Loucy (cell line): ENCODE data around the gene NKAIN4.

Experiments used
- H2AFZ ChIP-seq: fragments of 200-600 bp; sonication (generic); 2 replicates; pipeline ENCODE4 v1.6.0; 2016; ENCODE audit warnings: antibody characterized with exemption, mild to moderate bottlenecking, low read length, moderate library complexity
- H3F3A ChIP-seq: fragments of 200-600 bp; 2 replicates; pipeline ENCODE4 v1.6.0; 2016; ENCODE audit warnings: antibody characterized with exemption, low read depth, mild to moderate bottlenecking
- H3K27me3 ChIP-seq: fragments of 200-600 bp; sonication (generic); 2 replicates; pipeline ENCODE4 v1.6.1; 2014; ENCODE audit warnings: low read length, mild to moderate bottlenecking; ENCODE audit not compliant: insufficient read depth, poor library complexity, severe bottlenecking
- H3K36me3 ChIP-seq: fragments of 200-600 bp; sonication (generic); 2 replicates; pipeline ENCODE4 v1.6.1; 2016; ENCODE audit warnings: low read length; ENCODE audit not compliant: insufficient read depth
- H3K4me1 ChIP-seq: fragments of 200-600 bp; sonication (generic); 2 replicates; pipeline ENCODE4 v1.5.1; 2014; ENCODE audit warnings: low read length, mild to moderate bottlenecking; ENCODE audit not compliant: insufficient read depth, poor library complexity, severe bottlenecking
- H3K4me2 ChIP-seq: fragments of 200-600 bp; sonication (generic); 2 replicates; pipeline ENCODE4 v1.6.0; 2014; ENCODE audit warnings: antibody characterized with exemption, low read length, low read depth, mild to moderate bottlenecking; ENCODE audit not compliant: poor library complexity, severe bottlenecking
- H3K4me3 ChIP-seq: fragments of 200-600 bp; sonication (generic); 2 replicates; pipeline ENCODE4 v1.5.1; 2014; ENCODE audit warnings: low read length, mild to moderate bottlenecking, mixed read lengths; ENCODE audit not compliant: poor library complexity, severe bottlenecking
- H3K79me2 ChIP-seq: fragments of 200-600 bp; sonication (generic); 2 replicates; pipeline ENCODE4 v1.6.1; 2014; ENCODE audit warnings: low read length; ENCODE audit not compliant: insufficient read depth
- H3K9ac ChIP-seq: fragments of 200-600 bp; sonication (generic); 2 replicates; pipeline ENCODE4 v1.6.0; 2014; ENCODE audit warnings: mild to moderate bottlenecking, low read depth, low read length, moderate library complexity; ENCODE audit not compliant: poor library complexity, severe bottlenecking
- H3K9me2 ChIP-seq: fragments of 200-600 bp; sonication (generic); replicated peaks from 2 replicates; pipeline ENCODE4 v1.6.1; 2016; ENCODE audit warnings: low read depth, low read length, mixed read lengths
- H3K9me3 ChIP-seq: fragments of 200-600 bp; sonication (generic); 2 replicates; pipeline ENCODE4 v1.6.1; 2014; ENCODE audit warnings: mild to moderate bottlenecking, antibody characterized with exemption, low read length, low read depth; ENCODE audit not compliant: insufficient read depth
- H4K20me1 ChIP-seq: fragments of 200-600 bp; sonication (generic); 2 replicates; pipeline ENCODE4 v1.6.0; 2014; ENCODE audit warnings: antibody characterized with exemption, low read length, mild to moderate bottlenecking; ENCODE audit not compliant: insufficient read depth, poor library complexity, severe bottlenecking
- EZH2phosphoT487 ChIP-seq: fragments of 200-600 bp; IDR thresholded peaks from 2 replicates; pipeline ENCODE4 v1.6.1; 2018; ENCODE audit warnings: antibody characterized with exemption, mild to moderate bottlenecking, moderate library complexity, borderline replicate concordance
- TF ChIP-seq, protein P1 (sequence below): fragments of 200-600 bp; sonication (generic); conservative IDR thresholded peaks from 2 replicates; pipeline ENCODE4 v1.5.1; 2014; ENCODE audit warnings: mild to moderate bottlenecking, antibody characterized with exemption, low read length

NKAIN4 gene

GRCh38 chr20:63244468-63244867 is 9.8 kb downstream of the NKAIN4 start:
- H3K27me3 ChIP-seq, result no peaks in the 10 kb centered on the region
- H3F3A ChIP-seq, result no peaks in the 10 kb centered on the region
- no peak overlapping the region for H3K9ac ChIP-seq
- no peaks in the 10 kb centered on the region for H3K9me3 ChIP-seq
- H3K79me2 ChIP-seq, result no peaks in the 10 kb centered on the region
- H4K20me1 ChIP-seq, result no peaks in the 10 kb centered on the region
- no peaks in the 10 kb centered on the region for H3K36me3 ChIP-seq
- TF ChIP-seq EZH2phosphoT487, result no peak
- TF ChIP-seq, protein P1, sequence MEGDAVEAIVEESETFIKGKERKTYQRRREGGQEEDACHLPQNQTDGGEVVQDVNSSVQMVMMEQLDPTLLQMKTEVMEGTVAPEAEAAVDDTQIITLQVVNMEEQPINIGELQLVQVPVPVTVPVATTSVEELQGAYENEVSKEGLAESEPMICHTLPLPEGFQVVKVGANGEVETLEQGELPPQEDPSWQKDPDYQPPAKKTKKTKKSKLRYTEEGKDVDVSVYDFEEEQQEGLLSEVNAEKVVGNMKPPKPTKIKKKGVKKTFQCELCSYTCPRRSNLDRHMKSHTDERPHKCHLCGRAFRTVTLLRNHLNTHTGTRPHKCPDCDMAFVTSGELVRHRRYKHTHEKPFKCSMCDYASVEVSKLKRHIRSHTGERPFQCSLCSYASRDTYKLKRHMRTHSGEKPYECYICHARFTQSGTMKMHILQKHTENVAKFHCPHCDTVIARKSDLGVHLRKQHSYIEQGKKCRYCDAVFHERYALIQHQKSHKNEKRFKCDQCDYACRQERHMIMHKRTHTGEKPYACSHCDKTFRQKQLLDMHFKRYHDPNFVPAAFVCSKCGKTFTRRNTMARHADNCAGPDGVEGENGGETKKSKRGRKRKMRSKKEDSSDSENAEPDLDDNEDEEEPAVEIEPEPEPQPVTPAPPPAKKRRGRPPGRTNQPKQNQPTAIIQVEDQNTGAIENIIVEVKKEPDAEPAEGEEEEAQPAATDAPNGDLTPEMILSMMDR, result no peak
- H3K4me3 ChIP-seq, result no peak overlapping the region
- H3K9me2 ChIP-seq, result no peaks in the 10 kb centered on the region
- no peak overlapping the region for H2AFZ ChIP-seq
- H3K4me2 ChIP-seq, result no peak overlapping the region
- H3K4me1 ChIP-seq, result no peaks in the 10 kb centered on the region

DNA sequence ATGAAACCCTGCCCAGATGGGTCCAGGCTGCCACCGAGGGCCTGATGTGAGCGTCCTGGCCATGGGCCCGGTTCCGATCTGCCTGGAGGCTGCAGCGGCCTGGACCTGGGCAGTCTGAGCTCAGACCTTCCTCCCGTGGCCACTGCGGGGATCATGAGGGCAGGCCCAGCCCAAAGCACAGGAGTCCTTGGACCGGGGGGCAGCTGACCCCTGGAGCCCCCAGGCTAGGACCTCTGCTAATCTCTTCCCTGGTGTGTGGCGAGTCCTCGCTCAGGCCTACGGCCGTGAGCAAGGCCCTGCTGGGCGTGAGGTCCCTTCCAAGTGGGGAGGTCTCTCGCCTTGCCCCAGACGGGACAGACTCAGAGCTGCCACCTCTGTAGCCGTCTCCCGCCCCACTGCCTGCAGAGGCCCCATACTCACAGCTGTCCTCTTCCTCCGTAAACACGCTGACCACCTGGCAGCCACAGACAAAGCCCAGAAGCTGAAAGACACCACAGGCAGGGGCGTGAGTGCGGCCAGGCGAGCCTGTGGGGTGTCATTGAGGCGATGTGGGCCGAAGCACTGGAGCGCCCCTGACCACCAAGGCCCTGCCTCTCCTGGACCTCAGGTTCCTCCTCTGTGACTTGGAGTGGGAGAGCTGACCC is 10.5 kb downstream of the NKAIN4 start:
- TF ChIP-seq EZH2phosphoT487, result no peak
- TF ChIP-seq, protein P1, result no peak
- Histone ChIP-seq H3K9me3 (no peaks in the 10 kb centered on the region), H3K27me3 (no peaks in the 10 kb centered on the region), H3K9ac (no peak overlapping the region), H4K20me1 (no peaks in the 10 kb centered on the region), H3K4me2 (no peak overlapping the region), H2AFZ (no peak overlapping the region), H3F3A (no peaks in the 10 kb centered on the region), H3K36me3 (no peaks in the 10 kb centered on the region), H3K79me2 (no peaks in the 10 kb centered on the region), H3K9me2 (no peaks in the 10 kb centered on the region), H3K4me1 (no peaks in the 10 kb centered on the region), H3K4me3 (no peak overlapping the region)

GRCh38 chr20:63242736-63243135 is 11.5 kb downstream of the NKAIN4 start:
- no peak overlapping the region for H2AFZ ChIP-seq

More at GRCh38 chr20:63242736-63243135, 11.5 kb downstream of the NKAIN4 start:
- Histone ChIP-seq H3K36me3 (no peaks in the 10 kb centered on the region), H4K20me1 (no peaks in the 10 kb centered on the region), H3K4me3 (no peak overlapping the region), H3K4me1 (no peaks in the 10 kb centered on the region), H3K9ac (no peak overlapping the region), H3K9me3 (no peaks in the 10 kb centered on the region), H3K27me3 (no peaks in the 10 kb centered on the region), H3K79me2 (no peaks in the 10 kb centered on the region), H3F3A (no peaks in the 10 kb centered on the region), H3K9me2 (no peaks in the 10 kb centered on the region), H3K4me2 (no peak overlapping the region)
- TF ChIP-seq, protein P1, result no peak
- TF ChIP-seq EZH2phosphoT487, result no peak
